Vagina (tissue), 2 donors: ENCODE data around the gene LONP2. TPM values are rescaled to one million over a fixed set of nuclear protein-coding genes. Genes with fewer than 3 reads are reported as not detected.

ENCODE experiments used
- DNase-seq, 2 donors: peaks; one replicate each; pipeline ENCODE4 v3.0.0-alpha.2; 2017; ENCODE audit errors: extremely low spot score in 2 of 2
- H3K27ac ChIP-seq: fragments of 200-600 bp; sonication (generic); one replicate; pipeline ENCODE4 v1.5.1; 2019
- H3K27me3 ChIP-seq: fragments of 200-600 bp; sonication (generic); one replicate; pipeline ENCODE4 v1.5.1; 2019
- H3K36me3 ChIP-seq, 2 donors: fragments of 200-600 bp; sonication (generic); one replicate each; pipeline ENCODE4 v1.5.1; 2017 to 2019
- H3K4me1 ChIP-seq: fragments of 200-600 bp; sonication (generic); one replicate; pipeline ENCODE4 v1.5.1; 2019
- H3K4me3 ChIP-seq, 2 donors: fragments of 200-600 bp; sonication (generic); 1 replicate in 1 of 2; 2 replicates in 1 of 2; pipeline ENCODE4 v1.5.1; 2016 to 2019
- H3K9me3 ChIP-seq: fragments of 200-600 bp; sonication (generic); one replicate; pipeline ENCODE4 v1.5.1; 2019
- CTCF ChIP-seq, 3 experiments: fragments of 450-650 bp in 2 of 3; fragments of 200-600 bp in 1 of 3; sonication (generic) in 1 of 3; IDR thresholded peaks; one replicate each; pipeline ENCODE4 v1.5.1; 2017 to 2019; ENCODE audit warnings: antibody characterized with exemption in 3 of 3, mild to moderate bottlenecking in 2 of 3, moderate library complexity in 2 of 3
- POLR2A ChIP-seq, 2 donors: fragments of 450-650 bp; IDR thresholded peaks; one replicate each; pipeline ENCODE4 v1.6.1; 2017; ENCODE audit warnings: antibody characterized with exemption in 2 of 2, mild to moderate bottlenecking in 2 of 2, moderate library complexity in 2 of 2
- POLR2AphosphoS5 ChIP-seq, 2 donors: sonication (generic); formaldehyde crosslinking; IDR thresholded peaks; one replicate each; pipeline ENCODE4 v1.9.0; 2017; ENCODE audit warnings: antibody characterized with exemption in 2 of 2, mild to moderate bottlenecking in 2 of 2, low read depth in 1 of 2; ENCODE audit not compliant: insufficient read depth in 1 of 2
- intact Hi-C: fragments of 100-400 bp; cut with DNase I; formaldehyde crosslinking; loops from one replicate; pipeline ENCODE4 v1.15.1; 2023
- total RNA-seq: library from RNA; depleted of rRNA; stranded (reverse); fragments of >200 nt; gene quantifications from one replicate; pipeline ENCODE4 v1.2.3, GENCODE V29; 2016

Gene LONP2
- total RNA-seq, 1 donor from 2014 or later = 40.3 TPM

- no peak for TF ChIP-seq POLR2A (IDR thresholded peaks at IDR 0.05)
- no peak for TF ChIP-seq POLR2AphosphoS5 (IDR thresholded peaks at IDR 0.05; ENCODE audit: insufficient read depth in 1 of 2, low read depth in 1 of 2)
- TF ChIP-seq CTCF (IDR thresholded peaks at IDR 0.05) = no peak
Observed at GRCh38 chr16:48215738-48216137, 28.4 kb upstream of the LONP2 start.

GRCh38 chr16:48217708-48218107 lies 26.4 kb upstream of the LONP2 start:
- Histone ChIP-seq H3K27me3 (no peaks in the 10 kb centered on the region), H3K36me3 (no peaks in the 10 kb centered on the region), H3K9me3 (no peaks in the 10 kb centered on the region), H3K4me1 (no peaks in the 10 kb centered on the region), H3K27ac (no peak overlapping the region), H3K4me3 (no peak overlapping the region)
- intact Hi-C loops = no loop called here
- TF ChIP-seq CTCF (IDR thresholded peaks at IDR 0.05) (no peak), POLR2A (IDR thresholded peaks at IDR 0.05) (no peak), POLR2AphosphoS5 (IDR thresholded peaks at IDR 0.05; ENCODE audit: insufficient read depth in 1 of 2, low read depth in 1 of 2) (no peak)
- no peak for DNase-seq

More at GRCh38 chr16:48215738-48216137, 28.4 kb upstream of the LONP2 start:
- intact Hi-C loops = no loop called here
- no peak for DNase-seq
- H3K4me3 ChIP-seq = no peak overlapping the region
- H3K9me3 ChIP-seq = no peaks in the 10 kb centered on the region
- no peaks in the 10 kb centered on the region for H3K4me1 ChIP-seq
- H3K36me3 ChIP-seq = no peaks in the 10 kb centered on the region
- no peaks in the 10 kb centered on the region for H3K27me3 ChIP-seq
- no peak overlapping the region for H3K27ac ChIP-seq

- Histone ChIP-seq H3K4me1 (no peaks in the 10 kb centered on the region), H3K27ac (no peak overlapping the region), H3K36me3 (no peaks in the 10 kb centered on the region), H3K4me3 (no peak overlapping the region), H3K9me3 (no peaks in the 10 kb centered on the region), H3K27me3 (no peaks in the 10 kb centered on the region)
- no peak for DNase-seq
- intact Hi-C loops = no loop called here
- TF ChIP-seq CTCF (IDR thresholded peaks at IDR 0.05) (no peak), POLR2AphosphoS5 (IDR thresholded peaks at IDR 0.05; ENCODE audit: insufficient read depth in 1 of 2, low read depth in 1 of 2) (no peak), POLR2A (IDR thresholded peaks at IDR 0.05) (no peak)
Observed at GRCh38 chr16:48218473-48218872, 25.6 kb upstream of the LONP2 start.

- no peaks in the 10 kb centered on the region for H3K27me3 ChIP-seq
- no peaks in the 10 kb centered on the region for H3K9me3 ChIP-seq
- H3K4me3 ChIP-seq = no peak overlapping the region
- intact Hi-C loops = no loop called here
- no peak for TF ChIP-seq CTCF (IDR thresholded peaks at IDR 0.05)
- no peak for TF ChIP-seq POLR2A (IDR thresholded peaks at IDR 0.05)
- no peak for TF ChIP-seq POLR2AphosphoS5 (IDR thresholded peaks at IDR 0.05; ENCODE audit: insufficient read depth in 1 of 2, low read depth in 1 of 2)
- no peak for DNase-seq
- H3K36me3 ChIP-seq = no peaks in the 10 kb centered on the region
- no peak overlapping the region for H3K27ac ChIP-seq
- H3K4me1 ChIP-seq = no peaks in the 10 kb centered on the region
Observed at GRCh38 chr16:48220891-48221290, 23.2 kb upstream of the LONP2 start.

GRCh38 chr16:48223490-48223889 lies 20.6 kb upstream of the LONP2 start:
- Histone ChIP-seq H3K27ac (no peak overlapping the region), H3K9me3 (no peaks in the 10 kb centered on the region), H3K36me3 (no peaks in the 10 kb centered on the region), H3K4me3 (no peak overlapping the region), H3K4me1 (no peaks in the 10 kb centered on the region), H3K27me3 (no peaks in the 10 kb centered on the region)
- no peak for DNase-seq
- intact Hi-C loops = no loop called here
- TF ChIP-seq POLR2AphosphoS5 (IDR thresholded peaks at IDR 0.05; ENCODE audit: insufficient read depth in 1 of 2, low read depth in 1 of 2) = no peak
- TF ChIP-seq CTCF (IDR thresholded peaks at IDR 0.05) = no peak
- TF ChIP-seq POLR2A (IDR thresholded peaks at IDR 0.05) = no peak
